Measurements from ENCODE around the gene OR2V2.

The OR2V2 gene

GRCh38 chr5:181207960-181208253 lies 60.5 kb downstream of the OR2V2 start:
- Histone ChIP-seq H3K9me3 (ENCODE audit: insufficient read depth, low read depth, low read length) (no peaks in the 10 kb centered on the region), H3K9ac (ENCODE audit: low read depth, low read length, poor library complexity, severe bottlenecking) (no peak overlapping the region), H3K9me2 (replicated peaks; ENCODE audit: low read depth, low read length) (no peaks in the 10 kb centered on the region), H3K4me3 (ENCODE audit: low read length, poor library complexity, severe bottlenecking) (peak overlapping the region; percentile 80), H3K27me3 (ENCODE audit: insufficient read depth, low read length, poor library complexity, severe bottlenecking) (no peaks in the 10 kb centered on the region), H3K4me2 (ENCODE audit: low read depth, low read length, poor library complexity, severe bottlenecking) (peak overlapping the region; percentile 67), H4K20me1 (ENCODE audit: insufficient read depth, low read length, poor library complexity, severe bottlenecking) (no peaks in the 10 kb centered on the region), H3K36me3 (ENCODE audit: insufficient read depth, low read length) (no peaks in the 10 kb centered on the region), H3K79me2 (ENCODE audit: insufficient read depth, low read length) (no peaks in the 10 kb centered on the region), H2AFZ (ENCODE audit: low read length) (no peak overlapping the region), H3F3A (ENCODE audit: low read depth) (no peaks in the 10 kb centered on the region; the same call in 1 of the 2 replicates), H3K4me1 (ENCODE audit: insufficient read depth, low read length, poor library complexity, severe bottlenecking) (peaks cover 7% of the 10 kb centered on the region)
- TF ChIP-seq EZH2phosphoT487 (IDR thresholded peaks at IDR 0.05; ENCODE audit: borderline replicate concordance) (no peak), CTCF (conservative IDR thresholded peaks at IDR 0.05; ENCODE audit: low read length) (no peak)

Data from Loucy (cell line).